Measurements from ENCODE around the gene DPYD. TPM values are rescaled to one million over a fixed set of nuclear protein-coding genes. Genes with fewer than 3 reads are reported as not detected.

The DPYD gene
- total RNA-seq, 4 donors from 2014 or later: 30.6 to 58.4 (median 35.4) TPM

DNA sequence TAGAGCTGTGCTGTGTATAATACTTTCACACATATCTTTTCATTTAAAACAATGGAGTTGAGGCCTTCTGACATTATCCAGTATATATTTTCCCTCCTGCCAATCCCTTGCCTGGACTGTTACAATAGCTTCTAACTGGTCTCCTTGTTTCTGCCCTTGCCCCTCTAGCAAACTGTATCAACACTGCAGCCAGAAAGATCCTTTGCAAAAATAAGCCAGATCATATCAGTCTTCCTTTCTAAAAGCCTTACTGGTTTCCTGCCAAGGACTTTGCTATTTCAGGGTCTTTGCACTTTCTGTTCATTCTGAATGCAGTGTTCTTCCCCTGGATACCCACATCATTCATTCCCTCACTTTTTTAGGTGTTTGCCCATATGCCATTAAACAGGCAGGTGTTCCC, 829.2 kb downstream of the DPYD start:
- TF ChIP-seq POLR2A (IDR thresholded peaks at IDR 0.05): no peak
- no peak for TF ChIP-seq CTCF (IDR thresholded peaks at IDR 0.05)
- intact Hi-C loops (cut with DNase I): no loop called here
- H3K9me3 ChIP-seq: no peaks in the 10 kb centered on the region
- H3K4me3 ChIP-seq: no peak overlapping the region
- H3K4me1 ChIP-seq: no peaks in the 10 kb centered on the region
- H3K27ac ChIP-seq: no peak overlapping the region
- DNase-seq: no peak
- peaks cover 0 to 4% (median 0%) of the 10 kb centered on the region in 3 donors for H3K36me3 ChIP-seq
- no peaks in the 10 kb centered on the region for H3K27me3 ChIP-seq

GRCh38 chr1:97091263-97091662, 829.6 kb downstream of the DPYD start:
- 72 to 76% methylated on average over 3 of the region's 3 CpGs for WGBS, 2 donors
- Histone ChIP-seq H3K9me3 (no peaks in the 10 kb centered on the region), H3K36me3 (no peaks in the 10 kb centered on the region), H3K4me1 (no peaks in the 10 kb centered on the region), H3K27me3 (no peaks in the 10 kb centered on the region), H3K27ac (no peak overlapping the region), H3K4me3 (no peak overlapping the region)
- intact Hi-C loops (cut with DNase I): no loop called here
- no peak for DNase-seq
- TF ChIP-seq POLR2A (IDR thresholded peaks at IDR 0.05) (no peak), CTCF (IDR thresholded peaks at IDR 0.05) (no peak)

GRCh38 chr1:97090725-97091124, 830.1 kb downstream of the DPYD start:
- intact Hi-C loops (cut with DNase I): no loop called here
- no peak for DNase-seq
- 68 to 88% methylated on average over 3 of the region's 3 CpGs for WGBS, 2 donors
- H3K27me3 ChIP-seq: no peaks in the 10 kb centered on the region
- H3K4me3 ChIP-seq: no peak overlapping the region
- H3K36me3 ChIP-seq: no peaks in the 10 kb centered on the region
- H3K4me1 ChIP-seq: no peaks in the 10 kb centered on the region
- H3K27ac ChIP-seq: no peak overlapping the region
- no peaks in the 10 kb centered on the region for H3K9me3 ChIP-seq
- TF ChIP-seq CTCF (IDR thresholded peaks at IDR 0.05) (no peak), POLR2A (IDR thresholded peaks at IDR 0.05) (no peak)

DNA sequence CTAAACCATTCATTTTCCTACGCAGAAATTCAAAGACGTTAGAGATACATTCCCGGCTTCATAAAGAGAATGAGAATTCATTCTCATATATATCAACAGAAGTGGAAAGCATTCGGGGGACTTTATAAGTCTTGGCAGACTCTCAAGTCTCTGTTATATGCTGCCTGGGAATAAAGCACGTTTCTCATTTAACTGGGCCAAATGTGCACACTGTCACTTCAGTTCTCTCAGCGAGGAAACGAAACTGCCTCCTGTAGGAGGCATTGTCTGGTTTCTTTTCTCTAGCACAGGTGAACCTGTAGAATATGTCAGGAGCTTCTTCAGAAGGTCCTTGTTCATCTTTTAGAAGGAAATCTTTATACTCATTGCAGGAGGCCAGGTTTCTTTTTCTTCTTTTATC, 831.7 kb downstream of the DPYD start:
- Histone ChIP-seq H3K9me3 (no peaks in the 10 kb centered on the region), H3K4me1 (no peaks in the 10 kb centered on the region), H3K4me3 (no peak overlapping the region), H3K36me3 (no peaks in the 10 kb centered on the region), H3K27me3 (no peaks in the 10 kb centered on the region), H3K27ac (no peak overlapping the region)
- no peak for TF ChIP-seq POLR2A (IDR thresholded peaks at IDR 0.05)
- no peak for TF ChIP-seq CTCF (IDR thresholded peaks at IDR 0.05)
- no peak for DNase-seq
- 74 to 83% methylated on average over 7 of the region's 7 CpGs for WGBS, 2 donors
- intact Hi-C loops (cut with DNase I): no loop called here

DNA sequence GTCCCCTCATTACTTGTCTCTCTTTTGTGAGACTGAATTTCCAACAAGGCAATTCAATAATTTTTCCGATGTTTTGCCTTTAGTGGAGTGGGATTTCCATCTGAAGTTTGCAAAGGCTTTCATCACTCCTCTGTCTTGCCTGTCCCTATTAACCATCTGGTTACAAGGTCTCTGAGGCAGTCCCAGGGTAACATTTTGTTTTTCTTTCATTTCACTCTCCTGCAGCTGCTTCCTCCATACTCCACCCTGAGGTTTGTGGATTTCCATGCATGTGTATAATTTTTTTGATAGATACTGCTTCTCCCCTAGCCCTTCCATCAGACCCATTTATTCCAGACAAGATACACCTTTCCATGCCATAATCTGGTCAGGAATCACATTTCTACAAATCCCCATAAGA, 832.4 kb downstream of the DPYD start:
- intact Hi-C loops (cut with DNase I): no loop called here
- TF ChIP-seq CTCF (IDR thresholded peaks at IDR 0.05) (no peak), POLR2A (IDR thresholded peaks at IDR 0.05) (no peak)
- Histone ChIP-seq H3K27ac (no peak overlapping the region), H3K4me3 (no peak overlapping the region), H3K27me3 (no peaks in the 10 kb centered on the region), H3K9me3 (no peaks in the 10 kb centered on the region), H3K36me3 (no peaks in the 10 kb centered on the region), H3K4me1 (no peaks in the 10 kb centered on the region)
- 94 to 95% methylated on average over 1 of the region's 1 CpG for WGBS, 2 donors
- DNase-seq: no peak
